ENCODE data around the gene SMIM33. TPM values are rescaled to one million over a fixed set of nuclear protein-coding genes. Genes with fewer than 3 reads are reported as not detected.
"Not testable (repeated sequence)": the region's sequence is repeated elsewhere in the genome, so short reads cannot be mapped to it uniquely, and the experiment has no call there.

SMIM33 gene
- total RNA-seq, 6 donors from 2014 or later, result not detected

GRCh38 chr5:139430015-139430414, 40.8 kb upstream of the SMIM33 start:
- Histone ChIP-seq H3K27me3 (no peaks in the 10 kb centered on the region), H3K27ac (no peak overlapping the region), H3K36me3 (peaks cover 0 to 81% (median 24%) of the 10 kb centered on the region in 4 donors), H3K4me1 (no peaks in the 10 kb centered on the region), H3K9me3 (no peaks in the 10 kb centered on the region), H3K4me3 (no peak overlapping the region)
- WGBS, 2 donors, result 80 to 82% methylated on average over 2 of the region's 2 CpGs
- ATAC-seq (ENCODE audit: low FRiP score in 2 of 2) (no peak), DNase-seq (no peak)
- TF ChIP-seq EP300 (IDR thresholded peaks at IDR 0.05), result no peak
- no peak for TF ChIP-seq CTCF (IDR thresholded peaks at IDR 0.05)
- TF ChIP-seq POLR2AphosphoS5 (IDR thresholded peaks at IDR 0.05), result no peak
- TF ChIP-seq POLR2A (IDR thresholded peaks at IDR 0.05), result no peak

GRCh38 chr5:139431706-139432105, 39.1 kb upstream of the SMIM33 start:
- no peaks in the 10 kb centered on the region for H3K4me1 ChIP-seq
- no peak for ATAC-seq (ENCODE audit: low FRiP score in 2 of 2)
- H3K27ac ChIP-seq, result no peak overlapping the region
- DNase-seq, result no peak
- H3K4me3 ChIP-seq, result no peak overlapping the region
- WGBS, 2 donors, result 75 to 100% methylated on average over 1 of the region's 1 CpG
- H3K27me3 ChIP-seq, result no peaks in the 10 kb centered on the region
- no peaks in the 10 kb centered on the region for H3K9me3 ChIP-seq
- peaks cover 0 to 72% (median 12%) of the 10 kb centered on the region in 4 donors for H3K36me3 ChIP-seq
- TF ChIP-seq CTCF (IDR thresholded peaks at IDR 0.05), result no peak
- no peak for TF ChIP-seq EP300 (IDR thresholded peaks at IDR 0.05)
- no peak for TF ChIP-seq POLR2AphosphoS5 (IDR thresholded peaks at IDR 0.05)
- TF ChIP-seq POLR2A (IDR thresholded peaks at IDR 0.05), result no peak

DNA sequence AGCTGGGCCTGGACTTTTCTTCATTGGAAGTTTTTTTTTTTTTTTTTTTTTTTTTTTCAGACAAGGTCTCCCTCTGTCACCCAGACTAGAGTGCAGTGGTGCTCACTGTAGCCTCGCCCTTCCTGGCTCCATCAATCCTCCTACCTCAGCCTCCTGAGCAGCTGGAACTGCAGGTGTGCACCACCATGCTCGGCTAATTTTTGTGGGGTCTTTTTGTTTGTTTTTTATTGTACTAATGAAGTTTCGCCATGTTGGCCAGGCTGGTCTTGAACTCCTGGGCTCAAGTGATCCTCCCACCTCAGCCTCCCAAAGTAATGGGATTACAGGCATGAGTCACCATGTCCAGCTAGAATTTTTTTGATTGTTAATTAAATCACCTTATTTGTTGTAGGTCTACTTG, 35.1 kb upstream of the SMIM33 start:
- Histone ChIP-seq H3K4me1 (peaks cover 9 to 12% (median 11%) of the 10 kb centered on the region in 4 donors), H3K36me3 (peaks cover 0 to 48% (median 2%) of the 10 kb centered on the region in 4 donors), H3K27me3 (no peaks in the 10 kb centered on the region), H3K27ac (no peak overlapping the region), H3K9me3 (no peaks in the 10 kb centered on the region), H3K4me3 (no peak overlapping the region)
- TF ChIP-seq POLR2A (IDR thresholded peaks at IDR 0.05) (no peak), POLR2AphosphoS5 (IDR thresholded peaks at IDR 0.05) (no peak), EP300 (IDR thresholded peaks at IDR 0.05) (no peak), CTCF (IDR thresholded peaks at IDR 0.05) (no peak)
- WGBS, 2 donors, result 97 to 100% methylated on average over 1 to 3 of the region's 3 CpGs
- ATAC-seq (ENCODE audit: low FRiP score in 2 of 2) (no peak), DNase-seq (no peak)

- no peaks in the 10 kb centered on the region for H3K9me3 ChIP-seq
- H3K27me3 ChIP-seq, result no peaks in the 10 kb centered on the region
- peaks cover 10 to 14% (median 12%) of the 10 kb centered on the region in 4 donors for H3K4me1 ChIP-seq
- H3K27ac ChIP-seq, result peak overlapping the region; percentile 89 to 99 (median 95)
- H3K4me3 ChIP-seq, result peak overlapping the region; percentile 64 to 84 (median 68)
- WGBS, 2 donors, result 37 to 45% methylated on average over 8 of the region's 8 CpGs
- H3K36me3 ChIP-seq, result peaks cover 0 to 23% (median 0%) of the 10 kb centered on the region in 4 donors
- no peak for ATAC-seq (ENCODE audit: low FRiP score in 2 of 2)
- no peak for TF ChIP-seq POLR2A (IDR thresholded peaks at IDR 0.05)
- no peak for TF ChIP-seq POLR2AphosphoS5 (IDR thresholded peaks at IDR 0.05)
- no peak for TF ChIP-seq EP300 (IDR thresholded peaks at IDR 0.05)
- DNase-seq, result no peak
These were observed 32.1 kb upstream of the SMIM33 start for GRCh38 chr5:139438707-139439012.

DNA sequence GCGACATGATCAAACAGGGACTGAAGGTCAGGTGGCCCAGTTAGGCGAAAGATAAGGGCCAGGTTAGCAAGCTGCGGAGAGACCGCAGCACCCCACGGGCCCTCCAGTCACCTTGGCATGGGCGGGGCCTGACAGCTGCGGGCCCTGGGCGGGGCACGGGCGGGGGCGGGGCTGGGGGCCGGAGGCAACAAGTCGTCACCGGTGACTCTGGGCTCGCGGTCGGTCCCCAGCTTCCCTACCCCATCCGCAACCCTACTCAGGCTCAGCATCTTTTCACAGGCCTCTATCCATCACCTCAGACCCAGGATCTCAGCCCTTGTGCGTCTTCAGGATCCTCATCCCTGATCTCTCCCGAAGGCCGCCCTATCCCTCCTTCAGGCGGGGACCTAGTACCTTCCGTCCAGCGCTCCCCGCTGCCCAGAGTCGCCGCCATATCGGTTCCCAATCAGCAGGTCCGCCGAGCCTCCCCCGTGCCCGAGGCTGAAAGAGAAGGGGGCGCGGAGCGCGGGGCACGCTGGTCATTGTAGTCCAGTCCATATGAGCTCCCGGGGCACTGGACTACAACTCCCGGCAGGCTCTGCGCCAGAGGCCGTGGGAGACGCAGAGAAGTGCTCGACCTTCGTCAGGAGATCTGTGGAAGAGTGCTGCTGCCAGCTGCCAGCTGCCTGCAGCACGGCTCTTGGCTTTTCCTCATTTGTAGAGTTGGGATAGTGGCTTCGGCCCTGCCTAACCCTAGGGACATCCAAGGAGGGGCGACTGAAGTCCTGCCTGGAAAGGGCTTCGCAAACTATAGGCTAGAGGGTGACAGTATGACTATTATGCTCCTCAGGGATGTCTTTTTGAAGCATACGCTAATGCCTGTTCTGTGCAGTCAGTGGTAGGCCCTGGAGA, 31.5 kb upstream of the SMIM33 start, which contains the start of gene DNAJC18:
TSS of gene DNAJC18 (minus strand) at position 513 of the 891 bp plus-strand sequence. CDS start at position 433, 80 bp downstream.
- H3K27ac ChIP-seq, result peak within 1 kb of the TSS; percentile 89 to 99 (median 95)
- no peaks in the 10 kb centered on the region for H3K9me3 ChIP-seq
- no peaks in the 10 kb centered on the region for H3K27me3 ChIP-seq
- TF ChIP-seq POLR2A (IDR thresholded peaks at IDR 0.05) (peak in 2 of 4 donors; percentile 36 to 55), EP300 (IDR thresholded peaks at IDR 0.05) (no peak), POLR2AphosphoS5 (IDR thresholded peaks at IDR 0.05) (peak; percentile 48 to 60)
- ATAC-seq (ENCODE audit: low FRiP score in 2 of 2) (peak; percentile 97 to 100), DNase-seq (peak; percentile 97 to 98)
- peaks cover 0 to 17% (median 0%) of the 10 kb centered on the region in 4 donors for H3K36me3 ChIP-seq
- WGBS, 2 donors, result 1 to 4% methylated on average over 33 to 44 of the region's 49 CpGs
- peaks cover 10 to 14% (median 13%) of the 10 kb centered on the region in 4 donors for H3K4me1 ChIP-seq
- peak within 1 kb of the TSS; percentile 64 to 84 (median 68) for H3K4me3 ChIP-seq

- H3K4me3 ChIP-seq; ATAC-seq (ENCODE audit: low FRiP score in 2 of 2); H3K27me3 ChIP-seq; H3K36me3 ChIP-seq; H3K9me3 ChIP-seq; DNase-seq: not testable (repeated sequence)
- Histone ChIP-seq H3K4me1 (peaks cover 10 to 20% (median 15%) of the 10 kb centered on the region in 4 donors), H3K27ac (peak overlapping the region in 1 of 4 donors; percentile 95)
- 94 to 96% methylated on average over 17 of the region's 17 CpGs for whole genome bisulfite sequencing, 2 donors
These were observed 30.4 kb upstream of the SMIM33 start for GRCh38 chr5:139440416-139440815.

Data from upper lobe of left lung (tissue), 6 donors.